HEK293T (cell line): ENCODE results near the gene TPCN1.

Experiments used
- FOXK2 ChIP-seq: fragments of 450-650 bp; IDR thresholded peaks from 2 replicates; pipeline ENCODE4 v1.6.1; 2016; ENCODE audit warnings: mild to moderate bottlenecking
- FOXM1 ChIP-seq: fragments of 450-650 bp; IDR thresholded peaks from 2 replicates; pipeline ENCODE4 v1.6.1; 2017; ENCODE audit warnings: mild to moderate bottlenecking, borderline replicate concordance
- PKNOX1 ChIP-seq: fragments of 450-650 bp; IDR thresholded peaks from 2 replicates; pipeline ENCODE4 v1.6.1; 2016

- TF ChIP-seq FOXM1 (no peak), PKNOX1 (no peak), FOXK2 (no peak)
These were observed 108.6 kb downstream of the TPCN1 start for GRCh38 chr12:113329791-113330417.
